Activated CD4-positive, CD25-positive, alpha-beta regulatory T cell treated with anti-CD3 and anti-CD28 coated beads, Interleukin-2, amount 50 U/mL, for 72 hours (primary cell): ENCODE data around the gene DCXR.

Experiments
- DNase-seq: peaks from one replicate; pipeline ENCODE4 v3.0.0; 2021

DCXR gene

DNA sequence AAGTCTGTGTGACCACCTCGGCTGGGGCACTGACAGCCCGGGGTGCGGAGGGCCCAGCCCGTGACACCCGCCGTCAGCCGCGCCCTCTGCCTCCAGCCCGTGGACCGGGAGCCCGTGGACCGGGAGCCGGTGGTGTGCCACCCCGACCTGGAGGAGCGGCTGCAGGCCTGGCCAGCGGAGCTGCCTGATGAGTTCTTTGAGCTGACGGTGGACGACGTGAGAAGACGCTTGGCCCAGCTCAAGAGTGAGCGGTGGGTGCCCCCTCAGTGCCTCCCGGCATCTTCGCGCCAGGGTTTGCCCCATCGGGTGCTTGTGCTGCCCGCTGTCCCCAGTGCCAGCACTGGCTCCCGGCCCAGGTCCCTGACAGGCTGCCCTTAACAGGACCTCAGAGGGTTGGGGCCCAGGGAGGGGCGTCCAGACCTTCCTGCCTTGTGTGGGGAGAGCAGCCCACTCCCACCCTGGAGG is 28.5 kb downstream of the DCXR start:
- no peak for DNase-seq

DNA sequence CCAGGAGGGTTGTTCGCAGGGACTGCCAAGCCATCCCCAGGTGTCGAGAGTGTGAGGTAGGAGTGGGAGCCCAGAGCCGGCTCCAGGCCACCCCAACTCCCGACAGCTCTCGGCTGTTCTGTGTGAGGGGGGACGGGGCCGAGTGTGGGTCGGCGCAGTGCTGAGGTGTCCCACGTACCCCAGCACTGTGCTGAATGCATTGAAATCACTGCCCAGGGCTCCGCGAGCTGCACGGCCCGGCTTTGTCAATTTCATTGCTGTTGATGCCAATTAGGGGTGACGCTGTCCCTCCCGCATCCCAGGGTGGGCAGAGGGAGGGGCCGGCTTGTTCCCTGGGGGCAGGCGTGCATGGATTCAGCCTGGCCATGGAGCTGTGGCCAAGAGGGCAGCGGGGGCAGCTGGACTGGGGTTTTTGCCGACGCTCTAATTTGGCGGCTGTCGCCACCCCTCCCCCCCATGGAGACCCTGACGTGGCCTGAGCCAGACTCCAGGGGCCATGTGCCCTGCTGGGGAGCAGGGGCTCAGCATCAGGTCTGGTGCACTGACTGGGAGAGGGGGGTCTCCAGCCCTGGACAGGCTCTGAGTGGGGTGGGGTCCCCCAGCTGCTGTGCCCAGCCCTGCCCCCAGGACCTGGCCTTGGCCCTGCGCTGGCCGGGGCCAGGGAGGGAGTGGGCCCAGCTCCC is 29.1 kb downstream of the DCXR start:
- DNase-seq: no peak

DNA sequence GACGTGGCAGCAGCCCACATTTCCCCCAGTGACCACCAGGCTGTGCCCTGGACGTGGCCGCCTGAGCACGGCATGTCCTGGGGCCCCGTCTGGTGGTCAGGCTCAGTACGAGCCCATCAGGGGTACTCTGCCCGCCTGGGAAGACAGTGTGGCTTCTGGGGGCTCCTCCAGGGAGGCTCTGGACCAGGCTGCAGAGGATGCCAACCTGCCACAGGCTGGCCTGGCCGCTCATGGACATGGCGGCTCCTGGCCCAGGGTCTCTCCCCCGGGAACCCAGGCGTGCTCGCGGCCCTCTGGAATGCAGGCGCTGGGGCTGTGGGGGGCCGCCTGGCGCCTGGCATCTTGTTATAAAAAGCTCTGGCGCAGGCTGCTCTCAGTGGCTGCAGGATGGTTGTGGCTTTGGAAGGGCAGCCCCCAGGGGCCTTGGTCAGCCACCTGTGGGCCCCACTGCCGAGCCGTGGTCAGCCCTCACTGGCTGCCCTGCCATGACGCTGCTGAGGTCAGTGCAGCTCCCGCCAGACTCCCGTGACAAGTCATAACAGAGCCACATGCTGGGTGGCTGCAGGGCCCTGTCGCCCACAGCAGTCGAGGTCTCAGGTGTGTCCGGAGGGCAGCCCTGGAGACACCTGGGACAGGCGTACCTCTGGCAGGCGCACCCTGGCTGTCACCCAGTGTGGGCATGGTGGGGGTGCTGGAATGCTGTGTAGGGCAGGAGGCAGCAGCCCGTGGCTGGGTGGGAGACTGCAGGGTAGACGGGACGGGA is 29.8 kb downstream of the DCXR start:
- no peak for DNase-seq

DNA sequence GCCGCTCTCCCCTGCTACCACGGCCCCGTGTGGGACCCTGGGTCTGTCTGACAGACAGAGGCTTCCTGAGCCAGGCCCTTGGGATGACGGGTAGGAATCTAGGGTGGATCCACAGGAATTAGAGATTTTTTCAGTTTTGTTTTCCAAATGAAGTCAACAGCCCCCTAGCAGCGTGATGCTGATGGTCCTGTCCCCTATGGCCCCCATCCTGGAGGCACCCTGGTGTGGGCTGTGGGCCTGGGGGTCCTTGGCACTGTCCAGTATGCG is 30.3 kb downstream of the DCXR start:
- no peak for DNase-seq

DNA sequence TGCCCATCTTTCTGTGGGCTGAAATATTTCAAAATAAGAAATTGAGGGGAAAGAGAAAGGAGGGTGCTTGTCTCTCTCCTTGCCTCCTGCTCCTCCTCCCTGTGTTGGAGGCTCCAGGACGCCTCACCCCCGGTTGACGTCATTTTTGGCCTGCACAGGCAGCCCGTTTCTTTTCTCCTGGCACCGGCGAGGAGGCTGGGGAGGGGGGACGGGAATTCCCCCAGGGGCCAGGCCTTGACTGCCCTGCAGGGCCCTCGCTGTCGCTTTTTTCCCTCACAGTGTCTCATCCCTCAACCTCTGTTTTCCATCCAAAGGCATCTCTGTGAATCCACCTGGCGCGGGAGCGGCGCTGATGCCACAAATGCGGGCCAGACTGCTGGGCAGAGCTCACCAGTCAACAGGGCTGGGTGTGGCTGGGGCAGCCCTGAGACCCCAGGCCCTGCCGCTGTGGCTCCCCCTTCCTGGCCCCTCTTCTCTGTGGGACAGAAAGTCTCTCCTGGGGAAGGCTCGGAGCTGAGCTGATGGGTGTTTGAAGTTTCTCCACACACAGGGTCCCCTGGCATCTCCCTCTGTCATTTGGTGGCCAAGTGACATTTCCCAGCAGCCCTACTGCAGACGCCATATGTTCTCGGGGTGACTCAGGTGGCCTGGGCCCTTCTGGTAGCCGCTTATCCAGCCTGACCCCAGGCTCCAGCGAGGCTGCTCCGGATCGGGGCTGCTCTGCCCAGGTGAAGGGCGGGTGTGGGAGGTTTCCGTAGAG is 30.8 kb downstream of the DCXR start:
- no peak for DNase-seq

DNA sequence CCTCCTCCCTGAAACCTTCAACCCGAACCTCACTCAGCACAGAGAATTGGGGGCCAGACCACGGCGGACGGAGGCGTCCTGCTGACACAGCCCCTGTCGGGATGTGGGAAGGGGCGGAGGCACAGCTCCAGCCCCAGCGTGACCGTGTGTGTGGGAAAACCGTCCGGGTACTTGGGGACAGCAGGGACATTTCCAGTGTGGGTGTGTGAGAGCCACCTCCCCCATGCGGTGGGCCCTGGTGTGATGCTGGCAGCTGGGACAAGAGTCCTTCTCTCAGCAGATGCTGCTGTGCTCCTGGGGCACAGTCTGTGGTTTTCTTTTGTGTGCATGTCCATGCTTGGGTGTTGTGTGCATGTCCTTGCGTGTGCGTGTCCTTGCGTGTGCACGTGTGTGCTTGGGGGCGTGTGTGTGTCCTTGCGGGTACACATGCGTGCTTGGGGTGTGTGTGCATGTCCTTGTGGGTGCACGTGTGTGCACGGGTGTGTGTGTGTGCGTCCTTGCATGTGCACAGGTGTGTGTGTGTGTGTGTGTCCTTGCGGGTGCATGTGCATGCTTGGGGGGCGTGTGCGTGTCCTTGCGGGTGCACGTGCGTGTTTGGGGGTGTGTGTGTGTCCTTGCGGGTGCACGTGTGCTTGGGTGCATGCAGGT is 31.7 kb downstream of the DCXR start:
- DNase-seq: no peak

DNA sequence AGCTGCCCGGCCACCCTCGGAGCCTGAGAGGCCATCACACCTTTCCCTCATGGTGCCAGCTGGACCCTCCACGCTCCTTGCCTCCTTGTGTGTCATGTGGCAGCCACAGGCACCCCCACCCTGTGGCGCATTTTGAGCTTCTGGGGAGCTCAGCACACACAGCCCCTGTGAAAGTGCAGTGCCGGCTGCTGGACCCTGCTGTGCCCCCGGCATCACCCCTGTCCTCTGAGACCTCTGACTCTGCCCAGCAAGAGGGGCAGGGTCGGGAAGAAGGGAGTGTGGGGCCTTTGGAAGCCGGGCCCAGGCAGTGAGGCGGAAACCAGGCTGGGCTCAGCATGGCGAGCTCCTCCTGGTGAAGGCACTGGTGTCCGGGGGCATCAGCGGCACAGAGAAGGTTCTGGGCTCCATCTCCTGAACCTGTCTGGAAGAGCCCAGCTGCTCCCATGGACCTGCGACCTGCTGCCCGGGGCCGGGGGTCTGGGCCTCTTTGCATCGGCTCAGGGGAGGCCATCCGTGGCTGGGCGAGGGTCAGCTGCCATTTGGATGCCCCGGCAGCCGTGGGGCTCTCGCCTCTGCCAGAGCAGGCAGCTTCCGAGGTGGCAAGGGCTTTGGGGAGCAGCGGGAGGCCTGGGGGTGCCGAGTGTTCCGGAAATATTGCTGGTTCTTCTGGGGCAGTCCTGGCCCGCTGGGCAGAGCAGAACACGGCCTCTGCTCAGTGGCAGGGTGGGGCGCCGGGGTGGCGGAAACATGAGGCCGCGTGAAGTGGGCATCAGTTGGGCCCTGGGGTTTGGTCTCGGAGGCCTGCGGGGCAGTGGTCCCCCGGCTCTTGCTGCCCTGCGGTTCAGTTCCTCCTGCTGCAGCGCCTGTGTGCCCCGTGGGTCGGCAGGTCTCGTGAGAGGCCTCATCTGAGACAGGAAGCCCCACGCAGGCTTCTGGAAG is 32.7 kb downstream of the DCXR start:
- DNase-seq: no peak

DNA sequence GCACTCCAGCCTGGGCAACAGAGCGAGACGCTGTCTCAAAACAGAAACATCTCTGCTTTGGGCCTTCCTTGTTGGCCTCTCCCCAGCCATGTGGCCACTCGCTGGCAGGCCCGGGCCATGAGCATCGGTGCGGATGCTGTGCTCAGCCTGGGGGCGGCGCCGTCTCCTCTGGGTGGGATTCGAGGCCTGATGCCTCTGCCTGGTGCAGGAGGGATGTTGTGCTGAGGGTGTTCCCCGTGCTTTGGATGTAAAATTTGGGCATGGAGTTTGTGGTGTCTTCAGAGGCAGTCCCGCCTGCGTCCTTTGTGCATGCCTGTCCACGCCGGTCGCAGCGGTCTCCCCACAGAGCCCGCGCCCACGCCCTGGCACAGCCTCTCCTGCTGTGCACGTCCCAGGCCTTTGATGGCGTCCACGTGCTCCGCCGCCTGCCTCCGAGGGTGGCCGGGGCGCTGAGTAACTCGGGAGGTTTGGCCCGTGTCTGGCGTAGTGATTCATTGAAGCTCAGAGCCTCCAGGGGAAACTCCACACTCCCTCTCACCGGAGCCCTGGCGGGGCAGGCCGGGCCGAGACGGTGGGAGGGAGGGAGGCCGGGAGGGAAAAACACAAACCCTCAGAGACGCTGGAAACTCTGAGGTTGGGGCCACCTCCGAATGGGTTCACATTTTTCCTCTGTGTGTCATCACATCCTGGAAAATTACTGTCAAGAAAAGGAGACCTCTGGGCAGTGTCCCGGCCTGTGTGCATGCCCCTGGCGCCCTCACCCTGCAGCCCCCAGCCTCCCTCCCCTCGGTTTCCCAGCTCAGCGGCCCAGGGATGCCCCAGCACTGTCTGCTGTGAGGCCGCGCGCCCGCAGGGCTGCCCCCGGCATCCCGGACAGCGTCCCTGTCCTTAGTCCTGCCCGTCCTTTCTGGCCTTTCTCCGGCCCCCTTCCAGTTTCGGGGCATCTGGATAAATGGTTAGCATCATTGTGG is 33.8 kb downstream of the DCXR start:
- no peak for DNase-seq

DNA sequence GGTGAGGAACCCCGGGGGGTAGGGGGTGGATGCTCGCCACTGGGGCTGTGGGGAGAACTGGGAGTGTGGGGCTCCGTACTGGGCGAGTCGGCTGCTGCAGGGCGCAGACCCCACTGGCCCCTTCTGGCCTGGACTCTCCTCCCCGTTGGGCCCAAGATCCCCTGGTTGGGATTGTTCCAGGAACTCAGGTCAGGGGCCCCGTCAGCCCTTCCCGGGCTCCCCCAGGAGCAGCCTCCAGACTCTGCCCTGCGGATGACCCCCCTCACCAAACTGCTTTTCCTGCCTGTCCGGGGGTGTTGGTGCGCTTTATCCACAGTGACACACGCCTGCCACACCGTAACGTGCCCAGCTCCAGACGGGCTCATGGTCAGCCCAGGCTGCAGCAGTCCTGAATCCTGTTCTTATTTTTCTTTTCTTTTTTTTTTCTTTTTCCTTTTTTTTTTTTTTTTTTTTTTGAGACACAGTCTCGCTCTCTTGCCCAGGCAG is 35.9 kb downstream of the DCXR start:
- DNase-seq: no peak

DNA sequence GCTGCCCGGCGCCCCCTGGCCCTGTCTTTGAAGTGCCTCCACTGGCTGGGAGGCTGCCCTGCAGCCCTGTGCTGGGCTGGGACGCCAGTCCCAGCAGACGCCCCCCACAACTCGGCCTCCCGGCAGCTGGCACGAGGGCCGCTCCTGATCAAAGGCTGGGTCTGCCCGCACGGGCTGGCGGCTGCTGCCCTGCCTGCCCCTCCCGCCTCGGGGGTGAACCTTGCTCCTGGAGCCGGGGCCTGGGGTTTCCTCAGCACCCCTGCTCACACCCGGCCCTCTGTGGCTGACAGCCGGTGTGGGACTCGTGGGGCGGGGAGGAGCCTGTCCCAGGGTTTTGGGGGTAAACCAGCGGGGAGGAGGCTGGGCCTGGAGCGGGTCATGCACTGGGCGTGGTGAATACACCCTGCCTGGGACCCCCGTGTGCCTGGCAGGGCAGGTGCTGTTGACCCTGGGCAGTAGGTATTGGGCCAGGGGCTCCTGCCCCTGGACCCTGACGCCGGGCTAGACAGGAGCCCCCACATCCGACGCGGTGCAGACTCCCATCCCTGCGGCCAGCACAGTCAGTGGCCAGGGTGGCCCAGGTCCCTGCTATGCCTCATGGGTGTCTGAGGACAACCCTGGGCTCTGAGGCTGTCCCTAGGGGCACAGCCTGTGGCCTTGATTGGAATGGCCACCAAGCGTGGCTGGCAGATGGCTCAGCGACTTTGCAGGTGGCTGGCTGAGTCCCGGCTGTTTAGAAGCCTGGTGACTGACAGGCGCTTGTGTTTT is 36.5 kb downstream of the DCXR start:
- DNase-seq: no peak

DNA sequence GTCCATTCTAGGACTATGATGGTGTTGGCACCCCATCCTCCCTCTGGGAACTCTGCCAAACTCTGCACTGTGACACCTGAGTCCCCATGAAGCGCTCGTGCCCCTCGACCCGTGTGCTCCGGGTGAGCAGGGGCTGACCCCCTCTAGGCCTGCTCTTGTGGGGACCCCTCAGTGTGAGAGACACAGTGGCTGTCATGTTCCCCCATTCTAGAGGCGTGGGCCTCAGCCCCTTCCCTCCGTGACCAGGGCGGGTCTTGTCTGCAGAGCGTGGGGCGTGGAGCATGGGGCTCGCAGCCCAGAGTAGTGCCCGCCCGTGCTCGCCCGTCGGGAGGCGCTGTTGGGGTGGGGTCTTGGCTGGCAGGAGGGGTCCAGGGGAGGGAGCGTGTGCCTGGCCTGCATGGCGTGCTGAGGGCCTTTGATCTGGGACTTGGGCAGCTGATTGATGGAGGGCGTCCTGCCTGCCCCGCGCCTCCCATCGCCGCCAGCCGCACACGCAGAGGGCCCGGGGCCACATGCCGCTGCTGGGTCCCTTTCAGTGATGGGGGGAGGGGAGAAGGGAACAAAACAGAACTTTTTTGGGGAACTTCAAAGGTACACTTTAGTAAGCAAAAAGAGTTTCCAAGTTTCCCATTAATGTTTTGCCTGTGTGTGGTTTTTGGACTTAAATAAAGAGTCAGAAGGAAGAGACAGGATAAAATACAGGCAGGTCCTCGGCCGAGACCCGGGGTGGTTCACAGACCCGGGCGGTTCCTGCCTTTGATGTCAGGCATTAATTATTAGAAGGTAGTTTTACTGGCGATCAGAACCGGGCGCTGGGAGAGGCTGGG is 37.3 kb downstream of the DCXR start:
- DNase-seq: no peak

DNA sequence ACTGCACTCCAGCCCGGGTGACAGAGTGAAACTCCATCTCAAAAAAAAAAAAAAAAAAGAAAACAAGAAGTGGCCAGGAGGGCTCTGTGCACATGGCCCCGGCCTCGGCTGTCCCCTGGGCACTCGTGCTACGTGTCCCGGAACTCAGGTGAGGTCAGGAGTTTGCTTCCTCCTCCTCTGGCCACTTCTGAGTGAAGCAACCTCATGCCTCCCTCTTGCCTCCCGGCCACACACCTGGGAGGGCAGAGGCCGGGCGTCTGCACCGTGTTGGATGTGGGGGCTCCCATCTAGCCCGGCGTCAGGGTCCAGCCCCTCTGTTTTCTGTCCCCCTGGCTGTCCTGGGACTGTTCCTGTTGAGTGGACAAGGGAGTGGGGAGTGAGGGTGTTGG is 37.9 kb downstream of the DCXR start:
- DNase-seq: no peak

DNA sequence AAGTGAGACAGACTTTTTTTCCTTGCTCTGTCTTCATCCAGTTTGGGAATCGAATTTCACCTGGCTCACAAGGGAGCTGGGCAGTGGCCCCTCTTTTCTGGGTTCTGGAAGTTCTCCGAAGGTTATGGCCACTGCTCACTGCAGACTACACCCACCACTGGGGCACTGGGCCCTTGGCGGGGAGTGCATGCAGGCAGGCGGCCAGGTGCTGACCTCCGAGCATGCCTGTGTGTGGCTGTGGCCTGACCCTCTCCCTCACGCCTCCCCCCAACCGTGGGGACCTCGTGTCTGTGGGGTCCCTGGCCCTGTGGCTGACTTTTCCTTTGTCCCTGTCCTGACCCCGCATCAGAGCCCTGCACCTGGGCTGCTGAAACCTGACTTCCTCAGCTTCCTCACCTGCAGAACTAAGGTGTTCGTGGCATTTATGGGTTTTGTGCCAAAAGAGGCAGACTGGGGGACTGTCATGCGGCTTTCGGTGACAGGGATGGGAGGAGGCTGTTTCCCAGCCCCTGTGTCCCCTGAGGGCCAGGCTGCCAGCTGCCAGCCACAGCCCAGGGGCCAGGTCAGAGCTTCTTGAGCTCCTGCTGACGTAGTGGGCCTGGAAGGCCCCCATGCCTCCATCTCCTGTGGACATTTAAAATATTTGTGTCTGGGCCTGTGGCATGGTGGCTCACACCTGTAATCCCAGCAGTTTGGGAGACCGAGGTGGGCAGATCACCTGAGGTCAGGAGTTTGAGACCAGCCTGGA is 38.6 kb downstream of the DCXR start:
- no peak for DNase-seq

DNA sequence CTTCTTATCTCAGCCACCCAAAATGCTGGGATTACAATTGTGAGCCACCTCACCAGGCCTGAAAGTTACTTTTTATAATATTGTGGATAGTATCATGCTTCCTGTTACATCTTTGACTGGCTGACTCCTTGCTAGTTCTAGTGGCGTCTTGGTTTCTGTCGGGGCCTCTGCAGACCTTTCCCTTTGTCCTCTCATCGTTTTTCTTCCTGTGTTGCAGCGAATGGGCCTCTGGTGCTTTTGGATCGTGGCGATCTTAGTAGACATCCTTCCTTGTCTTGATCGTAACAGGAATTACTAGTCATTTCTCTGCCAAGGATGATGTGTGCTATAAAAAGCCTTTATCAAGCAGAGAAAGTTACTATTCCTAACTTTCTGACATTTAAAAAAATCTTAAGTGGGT is 39.3 kb downstream of the DCXR start:
- no peak for DNase-seq

DNA sequence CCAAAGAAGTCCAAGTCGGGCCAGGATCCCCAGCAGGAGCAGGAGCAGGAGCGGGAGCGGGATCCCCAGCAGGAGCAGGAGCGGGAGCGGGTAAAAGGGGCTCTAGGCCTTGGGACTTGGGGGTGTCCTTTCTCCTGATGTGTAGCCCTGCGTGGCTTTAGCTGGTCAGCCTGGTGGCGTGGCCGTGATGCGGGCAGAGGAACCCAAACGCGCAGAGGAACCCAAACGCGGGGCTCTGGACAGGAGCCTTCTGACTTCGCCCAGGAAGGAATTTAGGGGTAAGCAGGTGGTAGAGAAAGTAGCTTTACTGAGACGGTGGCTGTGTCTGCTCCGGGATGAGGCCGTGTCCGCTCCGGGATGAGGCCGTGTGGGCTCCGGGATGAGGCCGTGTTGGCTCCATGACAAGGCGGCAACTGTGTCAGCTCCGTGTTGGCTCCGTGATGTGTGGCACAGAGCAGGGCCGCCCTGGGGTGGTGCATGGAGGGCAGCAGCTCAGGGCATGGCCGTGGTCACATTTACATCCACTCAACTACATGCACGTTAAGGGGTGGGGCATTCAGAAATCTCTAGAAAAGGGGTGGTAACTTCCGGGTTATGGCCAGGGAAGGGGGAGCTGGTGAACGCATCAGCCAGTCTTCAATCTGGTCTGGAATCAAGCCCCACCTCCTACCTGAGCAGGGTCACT is 40.6 kb downstream of the DCXR start:
- no peak for DNase-seq

DNA sequence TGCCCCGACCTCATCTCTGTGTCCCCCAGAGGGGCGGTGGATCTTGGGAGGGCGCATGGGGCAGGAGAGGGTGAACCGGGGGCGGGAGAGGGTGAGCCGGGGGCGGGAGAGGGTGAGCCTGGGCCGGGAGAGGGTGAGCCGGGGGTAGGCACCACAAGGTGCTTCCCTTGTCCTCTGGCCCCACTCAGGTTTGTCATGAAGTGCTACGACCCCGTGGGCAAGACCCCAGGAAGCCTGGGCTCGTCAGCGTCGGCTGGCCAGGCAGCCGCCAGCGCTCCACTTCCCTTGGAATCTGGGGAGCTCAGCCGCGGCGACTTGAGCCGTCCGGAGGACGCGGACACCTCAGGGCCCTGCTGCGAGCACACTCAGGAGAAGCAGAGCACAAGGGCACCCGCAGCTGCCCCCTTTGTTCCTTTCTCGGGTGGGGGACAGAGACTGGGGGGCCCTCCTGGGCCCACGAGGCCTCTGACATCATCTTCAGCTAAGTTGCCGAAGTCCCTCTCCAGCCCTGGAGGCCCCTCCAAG is 41.2 kb downstream of the DCXR start:
- no peak for DNase-seq

DNA sequence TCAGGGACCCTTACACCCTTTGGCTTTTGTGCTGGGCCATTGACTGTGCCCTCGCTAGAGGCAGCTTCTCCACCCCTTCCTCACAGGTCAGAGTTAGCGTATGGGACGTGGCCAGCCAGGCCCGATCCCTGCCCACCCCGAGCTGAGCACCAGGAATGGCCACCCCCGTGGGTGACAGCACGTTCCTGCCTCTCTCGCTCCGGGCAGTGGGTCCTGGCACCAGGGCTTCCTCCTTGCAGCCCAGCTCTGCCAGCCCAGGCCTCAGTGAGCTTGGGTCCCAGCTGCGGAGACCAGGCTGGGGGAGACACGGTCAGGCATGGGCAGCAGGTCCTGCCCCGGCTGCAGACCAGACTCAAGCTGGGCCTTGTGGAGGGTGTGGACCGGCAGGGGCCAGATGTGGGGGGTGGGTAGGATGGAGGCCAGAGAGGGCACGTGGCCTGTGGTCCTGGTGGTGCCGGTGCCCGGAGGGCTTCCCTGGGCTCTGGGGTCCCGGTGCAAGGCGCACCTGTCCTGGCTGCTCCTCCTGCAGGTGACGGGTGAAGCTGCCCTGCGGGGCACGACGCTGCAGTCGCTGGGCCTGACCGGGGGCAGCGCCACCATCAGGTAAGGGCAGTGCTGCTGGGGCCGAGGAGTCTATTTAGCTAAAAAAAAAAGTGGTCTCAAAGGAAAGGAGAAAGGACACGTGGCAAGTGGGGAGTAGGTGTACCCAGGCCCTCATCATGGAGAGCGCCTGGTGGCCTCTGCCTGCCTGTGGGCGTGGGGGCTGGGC is 41.9 kb downstream of the DCXR start:
- DNase-seq: no peak
